HEK293 (cell line): ENCODE data around the gene SYNGAP1.

Experiments used
- CTCF ChIA-PET: fragments of 350-600 bp; formaldehyde crosslinking; extraction: SDS; loops from one replicate; lab custom pipeline; 2021; ENCODE audit warnings: antibody characterized with exemption; lab: Yijun Ruan, JAX
- POLR2A ChIA-PET: fragments of 300-600 bp; formaldehyde crosslinking; extraction: SDS; loops from one replicate; lab custom pipeline; 2020; ENCODE audit warnings: antibody characterized with exemption, inconsistent platforms; lab: Yijun Ruan, JAX
- H3K27ac ChIP-seq: fragments of 200-500 bp; sonication (Bioruptor generic); 2 replicates; pipeline ENCODE4 v1.5.1; 2014; ENCODE audit warnings: low read depth, low read length, control low read depth, inconsistent platforms; ENCODE audit errors: extremely low read depth
- H3K36me3 ChIP-seq, 2 experiments: fragments of 200-500 bp in 1 of 2; sonication (Bioruptor generic) in 1 of 2; 1 replicate in 1 of 2; 2 replicates in 1 of 2; pipeline ENCODE4 v1.5.1; 2014 to 2017; ENCODE audit warnings: inconsistent platforms in 2 of 2, low read length in 2 of 2; ENCODE audit not compliant: control insufficient read depth in 2 of 2, insufficient read depth in 1 of 2
- H3K4me1 ChIP-seq: fragments of 200-500 bp; sonication (Bioruptor generic); 2 replicates; pipeline ENCODE4 v1.5.1; 2014; ENCODE audit warnings: mild to moderate bottlenecking, low read length, inconsistent platforms; ENCODE audit not compliant: control insufficient read depth, insufficient read depth
- H3K4me3 ChIP-seq: 2 replicates; pipeline ENCODE4 v1.5.1; 2011; ENCODE audit warnings: low read depth, mild to moderate bottlenecking, control low read depth, low read length, moderate library complexity
- H3K9me3 ChIP-seq: fragments of 200-500 bp; sonication (Bioruptor generic); 2 replicates; pipeline ENCODE4 v1.5.1; 2014; ENCODE audit warnings: low read depth, low read length, inconsistent platforms; ENCODE audit not compliant: control insufficient read depth, insufficient read depth
- GLI2 ChIP-seq: fragments of 450-650 bp; formaldehyde crosslinking; IDR thresholded peaks from 2 replicates; pipeline ENCODE4; 2017; ENCODE audit warnings: missing biosample characterization, missing genetic modification characterization, low read depth, borderline replicate concordance
- HOXD13 ChIP-seq: sonication (generic); formaldehyde crosslinking; IDR thresholded peaks from 2 replicates; pipeline ENCODE4 v1.8.0; 2022; ENCODE audit warnings: missing genetic modification reagents, borderline replicate concordance
- INSM2 ChIP-seq: fragments of 450-650 bp; formaldehyde crosslinking; IDR thresholded peaks from 2 replicates; pipeline ENCODE4 v1.5.1; 2016; ENCODE audit warnings: missing biosample characterization, missing genetic modification characterization
- OSR2 ChIP-seq: fragments of 450-650 bp; formaldehyde crosslinking; IDR thresholded peaks from 2 replicates; pipeline ENCODE4 v1.5.1; 2016; ENCODE audit warnings: missing biosample characterization, missing genetic modification characterization
- SCRT1 ChIP-seq: fragments of 450-650 bp; formaldehyde crosslinking; IDR thresholded peaks from 2 replicates; pipeline ENCODE4 v1.5.1; 2016; ENCODE audit warnings: missing biosample characterization, missing genetic modification characterization, borderline replicate concordance
- ZBTB1 ChIP-seq: fragments of 450-650 bp; formaldehyde crosslinking; IDR thresholded peaks from 2 replicates; pipeline ENCODE4 v1.5.1; 2016; ENCODE audit warnings: missing biosample characterization, missing genetic modification characterization
- ZFHX2 ChIP-seq: fragments of 450-650 bp; formaldehyde crosslinking; conservative IDR thresholded peaks from 2 replicates; pipeline ENCODE4 v1.5.1; 2016; ENCODE audit warnings: missing biosample characterization, missing genetic modification characterization
- ZFP3 ChIP-seq: fragments of 450-650 bp; formaldehyde crosslinking; IDR thresholded peaks from 2 replicates; pipeline ENCODE4 v1.5.1; 2016; ENCODE audit warnings: low read depth, missing biosample characterization, missing genetic modification characterization
- ZNF2 ChIP-seq: fragments of 450-650 bp; formaldehyde crosslinking; IDR thresholded peaks from 2 replicates; pipeline ENCODE4 v1.5.1; 2016; ENCODE audit warnings: missing biosample characterization, missing genetic modification characterization
- ZNF302 ChIP-seq: fragments of 450-650 bp; formaldehyde crosslinking; IDR thresholded peaks from 2 replicates; pipeline ENCODE4 v1.5.1; 2016; ENCODE audit warnings: missing biosample characterization, missing genetic modification characterization, low read depth
- ZNF366 ChIP-seq: fragments of 450-650 bp; formaldehyde crosslinking; conservative IDR thresholded peaks from 2 replicates; pipeline ENCODE4 v1.5.1; 2016; ENCODE audit warnings: missing biosample characterization, missing genetic modification characterization
- ZNF558 ChIP-seq: fragments of 450-650 bp; formaldehyde crosslinking; IDR thresholded peaks from 2 replicates; pipeline ENCODE4 v1.5.1; 2016; ENCODE audit warnings: missing biosample characterization, missing genetic modification characterization
- ZNF561 ChIP-seq: fragments of 450-650 bp; IDR thresholded peaks from 2 replicates; pipeline ENCODE4 v1.5.1; 2018; ENCODE audit warnings: missing biosample characterization, missing genetic modification characterization, borderline replicate concordance
- ZNF707 ChIP-seq: fragments of 450-650 bp; formaldehyde crosslinking; IDR thresholded peaks from 2 replicates; pipeline ENCODE4 v1.5.1; 2016; ENCODE audit warnings: missing biosample characterization, missing genetic modification characterization
- ZNF830 ChIP-seq: fragments of 450-650 bp; IDR thresholded peaks from 2 replicates; pipeline ENCODE4 v1.5.0; 2018; ENCODE audit warnings: missing biosample characterization, missing genetic modification characterization, low read depth, mild to moderate bottlenecking, moderate library complexity
- TF ChIP-seq, protein P1 (sequence below): fragments of 450-650 bp; formaldehyde crosslinking; IDR thresholded peaks from 2 replicates; pipeline ENCODE4 v1.5.1; 2016; ENCODE audit warnings: missing biosample characterization, missing genetic modification characterization
- TF ChIP-seq, protein P2 (sequence below): fragments of 450-650 bp; formaldehyde crosslinking; optimal IDR thresholded peaks from 2 replicates; pipeline ENCODE3; 2016; ENCODE audit warnings: missing biosample characterization, mild to moderate bottlenecking, missing genetic modification characterization

SYNGAP1 gene

GRCh38 chr6:33434961-33435360 is 15.1 kb downstream of the SYNGAP1 start:
- TF ChIP-seq ZFP3 (tag by site-specific recombination) (no peak), GLI2 (tag by site-specific recombination) (no peak)
- TF ChIP-seq, all 188 proteins: peak for 0
- ChIA-PET CTCF (interaction anchor here (0.6 kb wide), 3 partner anchors 44 to 306 kb away, joined by 3 read pairs; no protein-coding TSS in a partner anchor), POLR2A (interaction anchor here (0.6 to 0.9 kb wide), 2 partner anchors 9 to 149 kb away, joined by 3 to 5 read pairs; no protein-coding TSS in a partner anchor)
- Histone ChIP-seq H3K9me3 (no peaks in the 10 kb centered on the region), H3K27ac (no peak overlapping the region), H3K4me1 (peaks cover 10% of the 10 kb centered on the region), H3K36me3 (peaks cover 8 to 38% of the 10 kb centered on the region in 2 experiments; a peak in 2 of 3 replicates), H3K4me3 (no peak overlapping the region)

- H3K4me3 ChIP-seq: no peak overlapping the region
- TF ChIP-seq ZNF830 (tag by site-specific recombination) (no peak), ZBTB1 (tag by site-specific recombination) (no peak), SCRT1 (tag by site-specific recombination) (no peak), OSR2 (tag by site-specific recombination) (no peak), ZNF302 (tag by site-specific recombination) (no peak), INSM2 (tag by site-specific recombination) (no peak)
- TF ChIP-seq, all 188 proteins: peak for 0
- Histone ChIP-seq H3K4me1 (peaks cover 5% of the 10 kb centered on the region), H3K36me3 (peaks cover 8 to 48% of the 10 kb centered on the region in 2 experiments; a peak in 2 of 3 replicates), H3K9me3 (no peaks in the 10 kb centered on the region), H3K27ac (no peak overlapping the region)
- ChIA-PET POLR2A (interaction anchor here (1.4 kb wide), 1 partner anchor 19 kb away, joined by 3 read pairs; the partner anchor contains the start of gene CUTA), CTCF (interaction anchor here (1.5 kb wide), 1 partner anchor 12 kb away, joined by 3 read pairs; no protein-coding TSS in a partner anchor)
Measured at GRCh38 chr6:33437666-33438065, 17.8 kb downstream of the SYNGAP1 start.

- Histone ChIP-seq H3K27ac (no peak overlapping the region), H3K4me1 (no peaks in the 10 kb centered on the region), H3K4me3 (no peak overlapping the region), H3K36me3 (peaks cover 8 to 58% of the 10 kb centered on the region in 2 experiments; a peak in 2 of 3 replicates), H3K9me3 (no peaks in the 10 kb centered on the region)
- ChIA-PET POLR2A (interaction anchor here (2.2 kb wide), 1 partner anchor 8 kb away, joined by 12 read pairs; no protein-coding TSS in a partner anchor), CTCF (no interaction called here)
- TF ChIP-seq ZNF366 (tag by site-specific recombination) (no peak), ZFHX2 (tag by site-specific recombination) (no peak), ZNF707 (tag by site-specific recombination) (no peak), HOXD13 (no peak), ZNF558 (no peak), ZNF2 (tag by site-specific recombination) (no peak), ZNF561 (tag by site-specific recombination) (no peak)
- TF ChIP-seq, protein P1, sequence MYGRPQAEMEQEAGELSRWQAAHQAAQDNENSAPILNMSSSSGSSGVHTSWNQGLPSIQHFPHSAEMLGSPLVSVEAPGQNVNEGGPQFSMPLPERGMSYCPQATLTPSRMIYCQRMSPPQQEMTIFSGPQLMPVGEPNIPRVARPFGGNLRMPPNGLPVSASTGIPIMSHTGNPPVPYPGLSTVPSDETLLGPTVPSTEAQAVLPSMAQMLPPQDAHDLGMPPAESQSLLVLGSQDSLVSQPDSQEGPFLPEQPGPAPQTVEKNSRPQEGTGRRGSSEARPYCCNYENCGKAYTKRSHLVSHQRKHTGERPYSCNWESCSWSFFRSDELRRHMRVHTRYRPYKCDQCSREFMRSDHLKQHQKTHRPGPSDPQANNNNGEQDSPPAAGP (tag by site-specific recombination): no peak
- TF ChIP-seq, protein P2, sequence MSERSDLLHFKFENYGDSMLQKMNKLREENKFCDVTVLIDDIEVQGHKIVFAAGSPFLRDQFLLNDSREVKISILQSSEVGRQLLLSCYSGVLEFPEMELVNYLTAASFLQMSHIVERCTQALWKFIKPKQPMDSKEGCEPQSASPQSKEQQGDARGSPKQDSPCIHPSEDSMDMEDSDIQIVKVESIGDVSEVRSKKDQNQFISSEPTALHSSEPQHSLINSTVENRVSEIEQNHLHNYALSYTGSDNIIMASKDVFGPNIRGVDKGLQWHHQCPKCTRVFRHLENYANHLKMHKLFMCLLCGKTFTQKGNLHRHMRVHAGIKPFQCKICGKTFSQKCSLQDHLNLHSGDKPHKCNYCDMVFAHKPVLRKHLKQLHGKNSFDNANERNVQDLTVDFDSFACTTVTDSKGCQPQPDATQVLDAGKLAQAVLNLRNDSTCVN (tag by site-specific recombination): no peak
Measured at GRCh38 chr6:33438978-33439594, 19.2 kb downstream of the SYNGAP1 start.
